Vagina (tissue), 2 donors: Measurements from ENCODE around the gene ZDHHC1.

ENCODE experiments used
- CTCF ChIP-seq, 3 experiments: fragments of 450-650 bp in 2 of 3; fragments of 200-600 bp in 1 of 3; sonication (generic) in 1 of 3; IDR thresholded peaks; one replicate each; pipeline ENCODE4 v1.5.1; 2017 to 2019; ENCODE audit warnings: antibody characterized with exemption in 3 of 3, mild to moderate bottlenecking in 2 of 3, moderate library complexity in 2 of 3
- POLR2A ChIP-seq, 2 donors: fragments of 450-650 bp; IDR thresholded peaks; one replicate each; pipeline ENCODE4 v1.6.1; 2017; ENCODE audit warnings: antibody characterized with exemption in 2 of 2, mild to moderate bottlenecking in 2 of 2, moderate library complexity in 2 of 2

GRCh38 chr16:67407176-67407787 lies 9.0 kb downstream of the ZDHHC1 start:
- TF ChIP-seq POLR2A (IDR thresholded peaks at IDR 0.05), result no peak
- TF ChIP-seq CTCF (IDR thresholded peaks at IDR 0.05), result no peak
